Measurements from ENCODE around the gene LIMCH1. TPM values are rescaled to one million over a fixed set of nuclear protein-coding genes. Genes with fewer than 3 reads are reported as not detected.

The LIMCH1 gene
- total RNA-seq, 1 experiment from 2014 or later: 10.4 TPM

DNA sequence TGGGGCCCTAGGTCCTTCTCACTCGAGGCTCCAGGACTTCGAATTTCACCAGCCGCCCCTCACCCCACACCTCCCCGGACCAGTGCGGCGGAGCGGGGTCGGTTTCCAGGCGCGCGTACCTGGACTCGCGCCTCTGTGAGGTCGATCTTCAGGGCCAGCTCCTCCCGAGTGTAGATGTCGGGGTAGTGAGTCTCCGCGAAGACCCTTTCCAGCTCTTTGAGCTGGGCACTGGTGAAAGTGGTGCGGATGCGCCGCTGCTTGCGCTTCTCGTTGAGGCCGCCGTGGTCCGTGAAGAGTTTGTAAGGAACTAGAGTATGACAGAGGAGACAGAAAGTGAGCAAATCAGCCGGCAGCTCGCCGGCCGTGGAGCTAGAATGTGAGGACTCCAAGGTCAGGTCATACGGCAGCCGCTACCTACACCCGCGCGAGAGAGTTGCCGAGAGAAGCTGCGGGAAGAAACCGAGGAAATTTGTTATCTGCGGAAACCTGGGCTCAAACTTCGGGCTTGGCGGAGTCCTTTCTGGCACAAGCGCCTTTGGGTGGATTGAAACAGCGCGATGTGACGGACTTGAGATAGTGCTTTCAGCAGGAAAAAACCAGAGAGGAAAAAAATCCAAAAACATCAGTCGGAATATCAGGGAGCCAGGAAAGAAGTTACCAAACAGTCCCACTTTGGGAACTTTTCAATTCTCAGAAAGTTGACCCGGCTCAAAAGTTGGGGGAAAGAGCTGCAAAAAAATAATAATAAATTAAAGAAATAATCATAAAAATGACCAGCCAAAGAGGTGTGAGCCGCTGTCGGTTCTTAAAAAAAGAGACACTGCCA, 209.5 kb downstream of the LIMCH1 start:
- Histone ChIP-seq H3K36me3 (ENCODE audit: control insufficient read depth in 1 of 2, insufficient read depth in 2 of 2, low read length in 2 of 2) (no peaks in the 10 kb centered on the region), H3K4me1 (ENCODE audit: control insufficient read depth in 1 of 2, insufficient read depth in 2 of 2, low read length in 2 of 2) (no peaks in the 10 kb centered on the region), H3K27ac (ENCODE audit: low read depth, low read length) (no peak overlapping the region), H3K9ac (ENCODE audit: low read length) (no peak overlapping the region), H2AFZ (ENCODE audit: low read depth, low read length, poor library complexity, severe bottlenecking) (no peak overlapping the region), H4K20me1 (ENCODE audit: insufficient read depth) (no peaks in the 10 kb centered on the region), H3K9me2 (ENCODE audit: insufficient read depth) (no peaks in the 10 kb centered on the region), H3K27me3 (ENCODE audit: insufficient read depth, low read length) (peaks cover 17% of the 10 kb centered on the region), H3K4me3 (replicated peaks in 1 of 2; ENCODE audit: low read depth in 1 of 2, low read length in 2 of 2) (no peak overlapping the region), H3K79me2 (ENCODE audit: insufficient read depth, low read length) (no peaks in the 10 kb centered on the region), H3K4me2 (ENCODE audit: low read length) (no peak overlapping the region), H3K9me3 (ENCODE audit: control insufficient read depth in 1 of 2, insufficient read depth in 1 of 2, low read depth in 1 of 2, low read length in 2 of 2) (no peaks in the 10 kb centered on the region)
- no peak for DNase-seq (ENCODE audit: low read depth, low spot score)
- no peak for ATAC-seq
- no peak for TF ChIP-seq JUND (IDR thresholded peaks at IDR 0.05)
- no peak for TF ChIP-seq ELF1 (IDR thresholded peaks at IDR 0.05; ENCODE audit: borderline replicate concordance, low read depth)
- TF ChIP-seq ZFX (IDR thresholded peaks at IDR 0.05): no peak
- TF ChIP-seq RAD21 (IDR thresholded peaks at IDR 0.05; ENCODE audit: low read depth): no peak
- TF ChIP-seq EZH2 (IDR thresholded peaks at IDR 0.05): no peak
- no peak for TF ChIP-seq POLR2A (IDR thresholded peaks at IDR 0.05; ENCODE audit: borderline replicate concordance, extremely low read depth, insufficient read depth, insufficient read length)
- TF ChIP-seq CTCF (IDR thresholded peaks at IDR 0.05 in 2 of 3, conservative IDR thresholded peaks at IDR 0.05 in 1 of 3; ENCODE audit: borderline replicate concordance in 1 of 3, insufficient read depth in 1 of 3, low read depth in 2 of 3, low read length in 2 of 3): no peak
- TF ChIP-seq, protein P1, sequence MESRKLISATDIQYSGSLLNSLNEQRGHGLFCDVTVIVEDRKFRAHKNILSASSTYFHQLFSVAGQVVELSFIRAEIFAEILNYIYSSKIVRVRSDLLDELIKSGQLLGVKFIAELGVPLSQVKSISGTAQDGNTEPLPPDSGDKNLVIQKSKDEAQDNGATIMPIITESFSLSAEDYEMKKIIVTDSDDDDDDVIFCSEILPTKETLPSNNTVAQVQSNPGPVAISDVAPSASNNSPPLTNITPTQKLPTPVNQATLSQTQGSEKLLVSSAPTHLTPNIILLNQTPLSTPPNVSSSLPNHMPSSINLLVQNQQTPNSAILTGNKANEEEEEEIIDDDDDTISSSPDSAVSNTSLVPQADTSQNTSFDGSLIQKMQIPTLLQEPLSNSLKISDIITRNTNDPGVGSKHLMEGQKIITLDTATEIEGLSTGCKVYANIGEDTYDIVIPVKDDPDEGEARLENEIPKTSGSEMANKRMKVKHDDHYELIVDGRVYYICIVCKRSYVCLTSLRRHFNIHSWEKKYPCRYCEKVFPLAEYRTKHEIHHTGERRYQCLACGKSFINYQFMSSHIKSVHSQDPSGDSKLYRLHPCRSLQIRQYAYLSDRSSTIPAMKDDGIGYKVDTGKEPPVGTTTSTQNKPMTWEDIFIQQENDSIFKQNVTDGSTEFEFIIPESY (IDR thresholded peaks at IDR 0.05; ENCODE audit: extremely low read depth, insufficient replicate concordance, low read length): no peak
- TF ChIP-seq EGR1 (IDR thresholded peaks at IDR 0.05; ENCODE audit: low read depth): no peak
- TF ChIP-seq POLR2AphosphoS5 (IDR thresholded peaks at IDR 0.05; ENCODE audit: low read depth, low read length): no peak
- no peak for TF ChIP-seq CEBPB (IDR thresholded peaks at IDR 0.05; ENCODE audit: low read depth)
- TF ChIP-seq SP1 (IDR thresholded peaks at IDR 0.05; ENCODE audit: low read depth): no peak
- no peak for TF ChIP-seq YY1 (IDR thresholded peaks at IDR 0.05; ENCODE audit: extremely low read depth, insufficient replicate concordance, low read depth, low read length)
- no peak for TF ChIP-seq SRF (IDR thresholded peaks at IDR 0.05; ENCODE audit: low read depth)
- no TSS peak for BruUV-seq (replicated peaks)
- intact Hi-C loops (cut with micrococcal nuclease): no loop called here
- ChIA-PET POLR2A (no interaction called here), CTCF (interaction anchor here (1.2 kb wide), 1 partner anchor 489 kb away, joined by 3 read pairs; no protein-coding TSS in a partner anchor), RAD21 (ENCODE audit: low non-redundant PET in 1 of 2, low total read pairs in 2 of 2, uncharacterized antibody in 2 of 2, unreplicated experiment in 2 of 2) (no interaction called here)
